B cell (primary cell): ENCODE data around the gene ZNF385D.

Source experiments
- EZH2 ChIP-seq: IDR thresholded peaks from 2 replicates; pipeline ENCODE4 v1.6.1; 2012; ENCODE audit warnings: borderline replicate concordance, low read depth, mild to moderate bottlenecking, moderate library complexity, low read length; ENCODE audit not compliant: insufficient read depth, poor library complexity, severe bottlenecking
- TF ChIP-seq, protein P1 (sequence below): fragments of 200-600 bp; IDR thresholded peaks from one replicate; pipeline ENCODE4 v1.8.0; 2022; ENCODE audit warnings: antibody characterized with exemption, mild to moderate bottlenecking

DNA sequence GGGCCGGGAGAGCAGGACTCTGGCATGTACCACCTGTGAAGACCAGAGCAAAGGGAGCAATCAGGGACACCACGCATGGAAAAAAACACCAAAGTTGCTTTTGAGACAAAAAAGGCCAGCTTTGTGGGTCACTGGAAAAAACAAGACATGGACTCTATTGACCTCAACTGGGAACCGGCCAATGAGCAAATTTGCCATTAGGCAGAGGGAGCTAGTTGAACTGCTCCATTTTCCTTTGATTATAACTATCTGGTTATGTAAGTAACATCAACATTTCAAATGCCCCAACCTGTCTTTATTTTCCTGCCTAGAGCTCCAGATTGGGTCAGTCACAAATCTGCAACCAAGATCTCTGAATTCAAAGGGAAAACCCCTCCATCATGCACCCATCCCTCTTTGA is 86.0 kb downstream of the ZNF385D start:
- TF ChIP-seq, protein P1, sequence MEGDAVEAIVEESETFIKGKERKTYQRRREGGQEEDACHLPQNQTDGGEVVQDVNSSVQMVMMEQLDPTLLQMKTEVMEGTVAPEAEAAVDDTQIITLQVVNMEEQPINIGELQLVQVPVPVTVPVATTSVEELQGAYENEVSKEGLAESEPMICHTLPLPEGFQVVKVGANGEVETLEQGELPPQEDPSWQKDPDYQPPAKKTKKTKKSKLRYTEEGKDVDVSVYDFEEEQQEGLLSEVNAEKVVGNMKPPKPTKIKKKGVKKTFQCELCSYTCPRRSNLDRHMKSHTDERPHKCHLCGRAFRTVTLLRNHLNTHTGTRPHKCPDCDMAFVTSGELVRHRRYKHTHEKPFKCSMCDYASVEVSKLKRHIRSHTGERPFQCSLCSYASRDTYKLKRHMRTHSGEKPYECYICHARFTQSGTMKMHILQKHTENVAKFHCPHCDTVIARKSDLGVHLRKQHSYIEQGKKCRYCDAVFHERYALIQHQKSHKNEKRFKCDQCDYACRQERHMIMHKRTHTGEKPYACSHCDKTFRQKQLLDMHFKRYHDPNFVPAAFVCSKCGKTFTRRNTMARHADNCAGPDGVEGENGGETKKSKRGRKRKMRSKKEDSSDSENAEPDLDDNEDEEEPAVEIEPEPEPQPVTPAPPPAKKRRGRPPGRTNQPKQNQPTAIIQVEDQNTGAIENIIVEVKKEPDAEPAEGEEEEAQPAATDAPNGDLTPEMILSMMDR = no peak
- TF ChIP-seq EZH2 = no peak
